GM19240 (cell line): ENCODE data around the gene ACYP1.

ENCODE experiments used
- DNase-seq: peaks from one replicate; pipeline ENCODE4 v3.0.0; 2011; ENCODE audit warnings: low spot score; ENCODE audit not compliant: insufficient read length

The ACYP1 gene

GRCh38 chr14:75063491-75064204 lies at the start of gene ACYP1:
Gene ACYP1, minus strand, starts transcription at chr14:75064024. Its CDS starts 471 bp downstream, at chr14:75063553.
- DNase-seq = peak; percentile 74

- no peak for DNase-seq
Observed at GRCh38 chr14:75109877-75110276, 46.1 kb upstream of the ACYP1 start.

GRCh38 chr14:75107186-75107585 lies 43.4 kb upstream of the ACYP1 start:
- no peak for DNase-seq

- no peak for DNase-seq
Observed at GRCh38 chr14:75101491-75101890, 37.7 kb upstream of the ACYP1 start.

GRCh38 chr14:75098682-75099081 lies 34.9 kb upstream of the ACYP1 start:
- no peak for DNase-seq

GRCh38 chr14:75098212-75098611 lies 34.4 kb upstream of the ACYP1 start:
- DNase-seq = no peak

GRCh38 chr14:75096959-75097358 lies 33.1 kb upstream of the ACYP1 start:
- DNase-seq = no peak

GRCh38 chr14:75095690-75096089 lies 31.9 kb upstream of the ACYP1 start:
- no peak for DNase-seq

- no peak for DNase-seq
Observed at GRCh38 chr14:75094896-75095295, 31.1 kb upstream of the ACYP1 start.

- no peak for DNase-seq
Observed at GRCh38 chr14:75092698-75093097, 28.9 kb upstream of the ACYP1 start.

GRCh38 chr14:75091251-75091650 lies 27.4 kb upstream of the ACYP1 start:
- no peak for DNase-seq

- no peak for DNase-seq
Observed at GRCh38 chr14:75090353-75090752, 26.5 kb upstream of the ACYP1 start.

GRCh38 chr14:75088566-75089373 lies 24.9 kb upstream of the ACYP1 start:
- no peak for DNase-seq

- DNase-seq = no peak
Observed at GRCh38 chr14:75088153-75088552, 24.3 kb upstream of the ACYP1 start.

GRCh38 chr14:75084513-75084912 lies 20.7 kb upstream of the ACYP1 start:
- no peak for DNase-seq

GRCh38 chr14:75083271-75083670 lies 19.4 kb upstream of the ACYP1 start:
- no peak for DNase-seq

GRCh38 chr14:75081660-75082229 lies 17.9 kb upstream of the ACYP1 start:
- DNase-seq = no peak

GRCh38 chr14:75079521-75079920 lies 15.7 kb upstream of the ACYP1 start:
- DNase-seq = no peak

GRCh38 chr14:75077794-75078193 lies 14.0 kb upstream of the ACYP1 start:
- DNase-seq = no peak

GRCh38 chr14:75070383-75070782 lies 6.6 kb upstream of the ACYP1 start:
- no peak for DNase-seq

GRCh38 chr14:75069811-75070145 lies 6.0 kb upstream of the ACYP1 start:
- no peak for DNase-seq

GRCh38 chr14:75069121-75069810 lies 5.4 kb upstream of the ACYP1 start, which contains the start of gene ZC2HC1C:
Gene ZC2HC1C, plus strand, starts transcription at chr14:75069641. Its CDS starts 933 bp downstream, at chr14:75070574.
- DNase-seq = peak; percentile 46
